ENCODE results near the gene SNX17.
"Not testable (repeated sequence)": the region's sequence is repeated elsewhere in the genome, so short reads cannot be mapped to it uniquely, and the experiment has no call there.

The SNX17 gene, protein sequence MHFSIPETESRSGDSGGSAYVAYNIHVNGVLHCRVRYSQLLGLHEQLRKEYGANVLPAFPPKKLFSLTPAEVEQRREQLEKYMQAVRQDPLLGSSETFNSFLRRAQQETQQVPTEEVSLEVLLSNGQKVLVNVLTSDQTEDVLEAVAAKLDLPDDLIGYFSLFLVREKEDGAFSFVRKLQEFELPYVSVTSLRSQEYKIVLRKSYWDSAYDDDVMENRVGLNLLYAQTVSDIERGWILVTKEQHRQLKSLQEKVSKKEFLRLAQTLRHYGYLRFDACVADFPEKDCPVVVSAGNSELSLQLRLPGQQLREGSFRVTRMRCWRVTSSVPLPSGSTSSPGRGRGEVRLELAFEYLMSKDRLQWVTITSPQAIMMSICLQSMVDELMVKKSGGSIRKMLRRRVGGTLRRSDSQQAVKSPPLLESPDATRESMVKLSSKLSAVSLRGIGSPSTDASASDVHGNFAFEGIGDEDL

GRCh38 chr2:27370026-27370815 is at the start of gene SNX17, which contains the start of gene EIF2B4:
Gene SNX17, plus strand, starts transcription at chr2:27370616. Its CDS starts 128 bp downstream, at chr2:27370744.
Gene EIF2B4, minus strand, starts transcription at chr2:27370338. Its CDS starts 24 bp downstream, at chr2:27370314.
- peak; percentile 97 for DNase-seq

DNA sequence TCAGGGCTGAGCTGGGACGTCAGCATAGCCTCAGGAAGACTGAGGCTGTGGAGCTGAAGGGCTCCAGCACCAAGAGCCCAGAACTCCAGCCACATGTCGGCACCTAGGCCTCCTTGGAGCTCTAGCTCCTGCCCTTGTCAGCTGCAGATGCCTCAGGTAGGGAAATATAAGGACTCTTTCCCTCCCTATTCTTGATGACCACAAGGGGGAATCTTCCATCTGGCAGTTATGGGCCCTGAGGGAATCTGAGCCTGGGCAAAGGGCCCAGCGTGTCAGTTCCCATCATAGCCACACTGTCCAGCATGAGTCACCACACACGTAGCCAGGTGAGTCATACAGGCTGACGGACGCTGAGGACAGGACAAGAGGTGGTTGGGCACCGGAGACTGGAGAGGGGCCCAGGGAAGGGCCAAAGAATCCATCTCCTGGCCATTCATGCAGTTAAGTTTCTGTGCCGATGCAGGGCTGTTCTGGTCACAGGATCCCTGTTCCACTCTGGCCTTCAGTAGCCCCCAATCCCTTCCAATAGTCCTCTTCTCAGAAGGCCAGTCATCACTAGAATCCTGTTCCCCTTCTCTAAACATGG is 49.4 kb upstream of the SNX17 start:
- DNase-seq, result no peak

DNA sequence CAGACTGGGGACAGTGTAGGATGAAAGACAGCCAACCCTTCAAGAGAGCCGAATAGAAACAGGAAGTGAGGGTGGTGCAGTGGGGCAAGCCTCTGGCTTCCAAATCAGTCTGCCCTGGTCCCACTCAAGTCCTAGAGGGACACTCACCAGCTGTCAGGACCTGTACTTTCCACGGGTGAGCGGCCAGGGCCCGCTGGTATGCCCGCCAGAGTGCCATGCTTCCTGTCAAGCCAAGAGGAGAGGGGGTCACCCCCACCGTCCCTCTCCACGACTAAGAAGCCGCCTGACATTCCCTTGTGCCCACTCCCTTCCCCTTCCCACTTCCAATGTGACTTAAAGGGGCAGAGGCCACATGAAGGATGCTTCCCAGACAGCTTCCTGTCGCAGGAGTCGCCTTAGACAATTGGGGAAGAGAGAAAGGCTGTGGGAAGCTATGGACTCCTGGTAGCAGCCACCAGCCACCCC is 48.1 kb upstream of the SNX17 start:
- no peak for DNase-seq

GRCh38 chr2:27322766-27323595 is 47.4 kb upstream of the SNX17 start, which contains the start of gene MPV17:
Gene MPV17, minus strand, starts transcription at chr2:27323097. Its CDS starts 580 bp downstream, at chr2:27322517.
- peak; percentile 78 for DNase-seq

DNA sequence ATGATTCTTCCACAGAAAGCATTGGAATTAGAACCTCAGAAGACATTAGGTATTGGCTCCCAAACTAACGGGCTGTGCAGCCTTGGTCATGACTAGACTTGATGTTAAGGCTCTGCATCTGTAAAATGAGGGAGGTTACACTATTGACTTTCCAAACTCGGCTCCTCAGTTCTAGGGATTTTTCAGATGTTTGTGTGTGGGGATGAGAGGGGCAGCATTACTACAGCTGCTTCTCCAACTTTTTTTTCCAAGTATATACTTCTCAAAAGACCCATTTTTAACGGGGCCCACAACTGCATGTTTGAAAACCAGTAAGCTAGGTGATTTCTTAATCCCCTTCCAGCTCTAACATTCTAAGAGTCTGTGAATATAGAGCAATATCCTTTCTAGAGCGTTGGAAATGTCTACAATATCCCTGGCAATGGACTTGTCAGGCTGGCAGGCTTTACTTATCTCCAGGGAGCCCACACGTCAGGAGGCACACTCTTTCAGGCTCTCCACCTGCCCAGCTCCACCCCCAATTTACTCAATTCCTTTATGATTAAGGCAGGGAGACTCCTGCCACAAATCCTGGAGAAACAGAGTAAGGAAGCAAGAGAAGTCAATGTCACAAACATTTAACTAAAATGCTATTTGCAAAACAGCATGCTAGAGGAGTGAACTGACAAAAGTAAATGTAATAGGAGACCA is 46.7 kb upstream of the SNX17 start:
- DNase-seq, result no peak

DNA sequence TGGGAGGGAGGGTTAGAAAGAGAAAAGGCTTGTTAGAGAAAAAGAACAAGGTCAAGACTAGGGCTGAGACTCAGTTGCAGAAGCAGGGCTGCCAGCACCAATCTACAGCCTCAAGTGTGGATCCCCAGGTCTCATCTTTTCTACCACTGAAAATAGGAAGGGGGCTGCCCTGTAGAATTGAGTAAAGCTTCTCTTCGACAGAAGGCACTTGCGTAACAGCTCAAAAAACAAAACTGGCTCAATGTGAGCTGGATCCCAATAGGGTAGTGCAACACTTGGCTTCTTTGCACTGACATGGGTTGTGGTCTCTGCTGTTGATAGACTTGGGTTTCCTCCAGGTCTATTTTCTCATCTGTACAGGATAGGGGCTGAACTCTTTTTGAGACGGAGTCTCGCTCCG is 45.7 kb upstream of the SNX17 start:
- no peak for DNase-seq

DNA sequence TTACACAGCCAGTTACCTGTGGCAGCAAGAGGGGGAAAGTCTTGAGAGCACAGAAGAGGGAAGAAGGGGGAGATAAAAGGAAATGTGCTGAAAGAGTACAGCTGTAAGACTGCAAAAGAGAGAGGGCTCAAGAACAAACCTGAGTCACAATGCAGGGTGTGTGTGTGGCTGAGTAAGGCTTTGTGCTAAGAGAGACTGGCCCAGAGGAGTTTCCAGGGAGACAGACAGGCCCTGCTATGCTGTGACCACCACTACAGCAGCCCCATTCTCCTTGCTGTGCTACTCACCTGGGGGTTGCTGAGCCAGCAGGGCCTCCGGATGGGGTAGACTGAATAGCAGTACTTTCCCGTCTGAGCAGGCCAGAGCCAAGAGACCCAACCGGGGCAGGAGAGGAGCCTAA is 35.1 kb upstream of the SNX17 start:
- no peak for DNase-seq

- no peak for DNase-seq
Observed at GRCh38 chr2:27336173-27336572, 34.2 kb upstream of the SNX17 start.

DNA sequence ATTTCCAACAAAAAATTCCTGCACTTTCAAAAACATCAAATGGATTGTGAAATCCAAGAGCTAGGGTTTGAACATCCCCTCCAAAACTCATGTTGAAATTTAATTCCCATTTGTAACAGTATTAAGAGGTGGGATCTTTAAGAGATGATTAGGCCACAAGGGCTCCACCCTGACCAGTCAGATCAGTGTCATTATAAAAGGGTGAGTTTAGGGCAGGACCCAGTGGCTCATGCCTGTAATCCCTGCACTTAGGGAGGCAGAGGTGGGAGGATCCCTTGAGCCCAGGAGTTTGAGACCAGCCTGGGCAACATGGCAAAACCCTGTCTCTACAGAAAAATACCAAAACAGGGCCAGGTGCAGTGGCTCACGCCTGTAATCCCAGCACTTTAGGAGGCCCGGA is 22.8 kb upstream of the SNX17 start:
- DNase-seq, result no peak

DNA sequence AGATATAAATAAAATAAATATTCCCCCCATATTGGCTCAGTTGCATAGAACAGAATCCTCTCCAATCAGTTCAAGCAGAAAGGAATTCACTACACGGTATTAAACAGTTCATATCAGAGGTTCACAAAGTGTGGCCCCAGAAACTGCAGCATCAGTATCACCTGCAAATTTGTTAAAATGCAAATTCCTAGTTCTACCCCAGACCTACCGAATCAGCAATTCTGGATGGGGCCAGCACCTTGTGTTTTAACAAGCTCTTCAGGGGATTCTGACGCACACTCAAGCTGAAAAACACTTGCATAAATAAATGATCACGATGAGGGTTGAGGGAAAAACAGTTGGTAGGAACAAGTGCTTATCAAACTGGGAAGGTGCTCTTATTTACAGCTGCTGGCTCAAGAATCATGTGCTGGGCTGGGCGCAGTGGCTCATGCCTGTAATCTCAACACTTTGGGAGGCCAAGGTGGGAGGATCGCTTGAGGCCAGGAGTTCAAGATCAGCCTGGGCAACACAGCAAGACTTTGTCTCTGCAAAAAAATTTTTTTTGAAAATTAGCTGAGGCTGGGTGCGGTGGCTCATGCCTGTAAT is 20.2 kb upstream of the SNX17 start:
- no peak for DNase-seq

- DNase-seq, result no peak
Observed at GRCh38 chr2:27351802-27352598, 18.4 kb upstream of the SNX17 start.

DNA sequence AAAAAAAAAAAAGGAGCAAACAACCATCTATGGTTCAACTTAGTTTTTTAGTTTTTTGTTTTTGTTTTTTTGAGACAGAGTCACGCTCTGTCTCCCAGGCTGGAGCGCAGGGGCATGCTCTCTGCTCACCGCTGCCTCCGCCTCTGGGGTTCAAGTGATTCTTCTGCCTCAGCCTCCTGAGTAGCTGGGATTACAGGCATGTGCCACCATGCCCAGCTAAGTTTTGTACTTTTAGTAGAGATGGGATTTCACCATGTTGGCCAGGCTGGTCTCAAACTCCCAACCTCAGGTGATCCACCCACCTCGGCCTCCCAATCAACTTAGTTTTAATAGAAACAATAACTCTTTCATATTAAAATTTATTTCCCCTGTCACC is 17.0 kb upstream of the SNX17 start:
- not testable (repeated sequence) for DNase-seq

GRCh38 chr2:27353762-27354596 is 16.4 kb upstream of the SNX17 start:
- no peak for DNase-seq

DNA sequence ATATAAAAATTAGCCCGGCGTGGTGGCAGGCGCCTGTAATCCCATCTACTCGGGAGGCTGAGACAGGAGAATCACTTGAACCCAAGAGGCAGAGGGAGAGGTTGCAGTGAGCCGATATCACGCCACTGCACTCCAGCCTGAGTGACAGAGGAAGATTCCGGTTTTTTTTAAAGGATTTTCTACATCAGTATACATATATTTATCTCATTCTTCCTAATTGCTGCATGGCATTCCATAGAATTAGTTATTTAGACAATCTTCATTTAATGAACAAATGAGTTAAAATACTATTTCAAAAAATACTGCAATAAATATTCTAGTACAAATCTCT is 15.9 kb upstream of the SNX17 start:
- DNase-seq, result no peak

GRCh38 chr2:27356056-27356381 is 14.4 kb upstream of the SNX17 start:
- no peak for DNase-seq

- DNase-seq, result peak; percentile 92
Observed at GRCh38 chr2:27356382-27357181, 13.8 kb upstream of the SNX17 start, which contains the start of gene GTF3C2. Gene GTF3C2, minus strand, starts transcription at chr2:27356764. Its CDS starts 13,210 bp downstream, at chr2:27343554.

- no peak for DNase-seq
Observed at GRCh38 chr2:27362678-27363420, 7.6 kb upstream of the SNX17 start.

DNA sequence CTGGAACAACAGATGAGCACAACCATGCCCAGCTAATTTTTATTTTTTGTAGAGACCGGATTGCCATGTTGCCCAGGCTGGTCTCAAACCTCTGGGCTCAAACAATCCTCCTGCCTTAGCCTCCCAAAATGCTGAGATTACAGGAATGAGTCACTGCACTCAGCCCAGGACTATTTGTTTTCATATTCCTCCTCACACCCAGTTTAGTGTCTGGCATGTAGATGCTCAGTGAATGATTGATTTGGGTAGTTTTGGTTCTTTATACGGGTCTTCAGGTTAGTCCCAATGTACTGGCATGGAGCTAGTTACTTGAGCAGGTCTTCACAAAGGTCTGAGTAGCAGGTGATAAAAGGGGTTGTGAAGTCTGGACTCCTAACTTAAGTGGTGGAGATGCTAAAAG is 6.5 kb upstream of the SNX17 start:
- DNase-seq, result no peak
